Spleen (tissue), 7 donors: Measurements from ENCODE around the gene BBOX1.

ENCODE experiments used
- CTCF ChIP-seq, 11 experiments: fragments of 200-600 bp in 7 of 11; fragments of 450-650 bp in 4 of 11; sonication (generic) in 4 of 11; IDR thresholded peaks in 8 of 11; conservative IDR thresholded peaks in 3 of 11; 1 replicate in 7 of 11; 2 replicates in 4 of 11; pipeline versions ENCODE4 v1.4.0 to v1.8.0; 2016 to 2021; ENCODE audit warnings: antibody characterized with exemption in 11 of 11, inconsistent platforms in 4 of 11, mild to moderate bottlenecking in 1 of 11
- POLR2A ChIP-seq, 3 donors: fragments of 450-650 bp; IDR thresholded peaks; one replicate each; pipeline ENCODE4 v1.5.1; 2017; ENCODE audit warnings: antibody characterized with exemption in 3 of 3, mild to moderate bottlenecking in 1 of 3
- donor health status: DM: no; HTN: no; CAD: no; lungs with moderate emphysema.
- donor health status: DM: no; HTN: no; CAD: no.
- donor health status: DM: no; HTN: no; CAD: no.

GRCh38 chr11:27018902-27019529 is 21.6 kb upstream of the BBOX1 start:
- no peak for TF ChIP-seq CTCF (IDR thresholded peaks at IDR 0.05 in 8 of 11, conservative IDR thresholded peaks at IDR 0.05 in 3 of 11)
- no peak for TF ChIP-seq POLR2A (IDR thresholded peaks at IDR 0.05)
